Transverse colon (tissue), 4 donors: ENCODE data around the gene CLDN9.
A peak's percentile ranks its signal among the peaks of the same experiment; 100 is the strongest.

Experiments used
- CTCF ChIP-seq, 5 experiments: fragments of 200-600 bp in 3 of 5; fragments of 450-650 bp in 2 of 5; sonication (generic) in 3 of 5; IDR thresholded peaks; 1 replicate in 2 of 5; 2 replicates in 3 of 5; pipeline ENCODE4 v1.5.1; 2016 to 2017; ENCODE audit warnings: antibody characterized with exemption in 5 of 5, inconsistent platforms in 3 of 5, mild to moderate bottlenecking in 2 of 5, moderate library complexity in 1 of 5
- EP300 ChIP-seq: sonication (generic); formaldehyde crosslinking; IDR thresholded peaks from one replicate; pipeline ENCODE4 v1.6.1; 2017; ENCODE audit warnings: antibody characterized with exemption, low read depth
- POLR2A ChIP-seq: fragments of 450-650 bp; IDR thresholded peaks from one replicate; pipeline ENCODE4 v1.6.1; 2016; ENCODE audit warnings: antibody characterized with exemption, mild to moderate bottlenecking, moderate library complexity
- POLR2AphosphoS5 ChIP-seq, 3 donors: sonication (generic); formaldehyde crosslinking; IDR thresholded peaks; one replicate each; pipeline ENCODE4 v1.6.1; 2016; ENCODE audit warnings: antibody characterized with exemption in 3 of 3

- no peak for TF ChIP-seq CTCF (IDR thresholded peaks at IDR 0.05)
- peak; percentile 45 to 74 (median 72) for TF ChIP-seq POLR2AphosphoS5 (IDR thresholded peaks at IDR 0.05)
- TF ChIP-seq EP300, result no peak
- TF ChIP-seq POLR2A, result peak; percentile 61
Measured at GRCh38 chr16:3036726-3037315, 24.1 kb downstream of the CLDN9 start, which contains the start of gene BICDL2.
